Ectodermal cell (in vitro differentiated cells): ENCODE data around the gene BLVRA. TPM values are rescaled to one million over a fixed set of nuclear protein-coding genes. Genes with fewer than 3 reads are reported as not detected.
"Not testable (repeated sequence)": the region's sequence is repeated elsewhere in the genome, so short reads cannot be mapped to it uniquely, and the experiment has no call there.

Source experiments
- H3K27ac ChIP-seq: 2 replicates; pipeline ENCODE4 v1.7.0; 2013; ENCODE audit warnings: mild to moderate bottlenecking, low read depth, low read length; ENCODE audit not compliant: insufficient read depth, poor library complexity, severe bottlenecking
- H3K27me3 ChIP-seq: 2 replicates; pipeline ENCODE4 v1.7.0; 2013; ENCODE audit warnings: mild to moderate bottlenecking, low read length; ENCODE audit not compliant: insufficient read depth, control insufficient read depth, poor library complexity, severe bottlenecking
- H3K36me3 ChIP-seq: one replicate; pipeline ENCODE4 v1.7.0; 2013; ENCODE audit warnings: low read length; ENCODE audit not compliant: control insufficient read depth, insufficient read depth
- H3K4me1 ChIP-seq: one replicate; pipeline ENCODE4 v1.7.0; 2013; ENCODE audit warnings: low read length; ENCODE audit not compliant: control insufficient read depth, insufficient read depth
- H3K4me3 ChIP-seq: 2 replicates; pipeline ENCODE4 v1.7.0; 2013; ENCODE audit warnings: low read depth, low read length, control low read depth; ENCODE audit not compliant: insufficient read depth
- H3K9me3 ChIP-seq: 2 replicates; pipeline ENCODE4 v1.7.0; 2013; ENCODE audit warnings: mild to moderate bottlenecking, low read length, moderate library complexity; ENCODE audit not compliant: control insufficient read depth
- WGBS, 2 experiments: methylation state at CpG; one replicate each; pipeline ENCODE4 v1.1.7; 2013; ENCODE audit warnings: missing lambda C conversion rate in 2 of 2; 5-methylcytosine and 5-hydroxymethylcytosine counted together
- polyA plus RNA-seq, 4 experiments: library from polyadenylated mRNA; stranded (reverse); fragments of 50-300 nt; gene quantifications; one replicate each; pipeline ENCODE4 v1.2.3, GENCODE V29; 2013

Gene BLVRA, protein sequence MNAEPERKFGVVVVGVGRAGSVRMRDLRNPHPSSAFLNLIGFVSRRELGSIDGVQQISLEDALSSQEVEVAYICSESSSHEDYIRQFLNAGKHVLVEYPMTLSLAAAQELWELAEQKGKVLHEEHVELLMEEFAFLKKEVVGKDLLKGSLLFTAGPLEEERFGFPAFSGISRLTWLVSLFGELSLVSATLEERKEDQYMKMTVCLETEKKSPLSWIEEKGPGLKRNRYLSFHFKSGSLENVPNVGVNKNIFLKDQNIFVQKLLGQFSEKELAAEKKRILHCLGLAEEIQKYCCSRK
- polyA plus RNA-seq (2013, experiment 1 of 4): 20.0 TPM
- 20.0 TPM for polyA plus RNA-seq (2013, experiment 2 of 4)
- 17.4 TPM for polyA plus RNA-seq (2013, experiment 3 of 4)
- polyA plus RNA-seq (2013, experiment 4 of 4): 19.7 TPM

GRCh38 chr7:43758029-43758821, at the start of gene BLVRA:
Gene BLVRA (plus strand): TSS chr7:43758680. CDS start chr7:43771159, 12,479 bp downstream.
- H3K36me3 ChIP-seq: no peaks in the 10 kb centered on the region
- H3K27me3 ChIP-seq: peaks cover 42% of the 10 kb centered on the region
- H3K27ac ChIP-seq: no peak within 1 kb of the TSS
- H3K4me3 ChIP-seq: peak within 1 kb of the TSS; percentile 46
- WGBS, 2 experiments: 2% methylated on average over 66 to 67 of the region's 67 CpGs
- H3K9me3 ChIP-seq: no peaks in the 10 kb centered on the region
- H3K4me1 ChIP-seq: peaks cover 7% of the 10 kb centered on the region

DNA sequence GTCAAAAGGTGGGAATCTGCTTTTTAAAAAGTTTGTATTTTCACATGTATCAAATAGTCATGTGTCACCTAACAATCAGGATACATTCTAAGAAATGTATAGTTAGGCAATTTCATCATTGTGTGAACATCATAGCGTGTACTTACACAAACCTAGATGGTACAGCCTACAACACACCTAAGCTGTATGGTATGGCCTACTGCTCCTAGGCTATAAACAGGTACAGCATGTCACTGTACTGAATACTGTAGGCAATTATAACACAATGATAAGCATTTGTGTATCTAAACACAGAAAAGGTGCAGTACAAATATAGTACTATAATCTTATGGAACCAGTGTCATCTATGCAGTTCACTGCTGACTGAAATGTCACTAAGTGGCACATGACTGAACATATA, 47.0 kb upstream of the BLVRA start:
- H3K4me3 ChIP-seq: no peak overlapping the region
- WGBS, 2 experiments: 93 to 100% methylated on average over 1 of the region's 1 CpG
- no peaks in the 10 kb centered on the region for H3K9me3 ChIP-seq
- no peaks in the 10 kb centered on the region for H3K36me3 ChIP-seq
- no peaks in the 10 kb centered on the region for H3K4me1 ChIP-seq
- no peak overlapping the region for H3K27ac ChIP-seq
- no peaks in the 10 kb centered on the region for H3K27me3 ChIP-seq

- not testable (repeated sequence) for H3K4me1 ChIP-seq, H3K27me3 ChIP-seq, H3K4me3 ChIP-seq, H3K27ac ChIP-seq, H3K36me3 ChIP-seq, H3K9me3 ChIP-seq
- 92 to 94% methylated on average over 2 of the region's 2 CpGs for WGBS, 2 experiments
These were observed 42.5 kb upstream of the BLVRA start for GRCh38 chr7:43715966-43716365.

DNA sequence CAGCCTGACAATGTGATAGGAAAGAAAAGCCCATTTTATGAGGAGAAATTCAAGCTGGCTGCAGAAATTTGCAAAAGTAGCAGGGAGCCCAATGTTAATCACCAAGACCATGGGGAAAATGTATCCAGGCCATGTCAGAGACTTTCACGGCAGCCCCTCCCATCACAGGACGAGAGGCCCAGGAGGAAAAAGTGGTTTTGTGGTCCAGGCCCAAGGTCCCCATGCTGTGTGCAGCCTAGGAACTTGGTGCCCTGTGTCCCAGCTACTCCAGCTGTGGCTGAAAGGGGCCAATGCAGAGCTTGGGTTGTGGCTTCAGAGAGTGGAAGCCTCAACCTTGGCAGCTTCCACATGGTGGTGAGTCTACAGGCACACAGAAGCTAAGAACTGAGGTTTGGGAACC, 41.9 kb upstream of the BLVRA start:
- 94 to 98% methylated on average over 2 of the region's 2 CpGs for WGBS, 2 experiments
- Histone ChIP-seq H3K9me3 (no peaks in the 10 kb centered on the region), H3K4me3 (no peak overlapping the region), H3K36me3 (no peaks in the 10 kb centered on the region), H3K27me3 (no peaks in the 10 kb centered on the region), H3K27ac (no peak overlapping the region), H3K4me1 (no peaks in the 10 kb centered on the region)

DNA sequence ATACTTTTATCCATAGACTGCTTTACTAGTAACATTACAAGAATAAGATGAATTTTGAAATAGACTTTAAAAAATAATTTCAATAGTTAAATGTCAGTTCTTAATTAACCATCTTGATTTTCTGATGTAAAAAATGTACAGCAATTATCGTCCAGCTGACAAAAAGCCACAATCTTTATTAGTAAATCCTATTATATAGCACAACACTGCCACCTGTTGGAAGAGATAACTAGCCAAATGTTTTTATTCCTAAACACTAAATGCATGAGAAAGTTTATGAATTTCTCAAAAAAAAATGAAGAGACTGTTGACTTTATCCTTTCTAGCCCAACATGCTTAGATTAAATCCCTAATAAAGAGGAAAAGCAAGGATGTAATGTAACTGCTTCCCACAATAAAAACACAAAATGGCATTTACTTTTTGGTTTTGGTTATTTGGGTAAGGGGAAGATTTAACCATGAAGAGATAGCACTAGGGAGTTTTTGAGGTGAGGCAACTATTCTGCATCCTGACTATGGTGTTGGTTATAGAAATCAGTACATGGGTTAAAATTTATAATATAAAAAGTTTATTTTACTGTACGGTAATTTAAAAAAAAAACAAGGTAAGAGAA, 37.2 kb upstream of the BLVRA start:
- Histone ChIP-seq H3K27ac (no peak overlapping the region), H3K36me3 (no peaks in the 10 kb centered on the region), H3K27me3 (no peaks in the 10 kb centered on the region), H3K4me1 (no peaks in the 10 kb centered on the region), H3K9me3 (no peaks in the 10 kb centered on the region), H3K4me3 (no peak overlapping the region)
- 75 to 83% methylated on average over 1 of the region's 2 CpGs for WGBS, 2 experiments

DNA sequence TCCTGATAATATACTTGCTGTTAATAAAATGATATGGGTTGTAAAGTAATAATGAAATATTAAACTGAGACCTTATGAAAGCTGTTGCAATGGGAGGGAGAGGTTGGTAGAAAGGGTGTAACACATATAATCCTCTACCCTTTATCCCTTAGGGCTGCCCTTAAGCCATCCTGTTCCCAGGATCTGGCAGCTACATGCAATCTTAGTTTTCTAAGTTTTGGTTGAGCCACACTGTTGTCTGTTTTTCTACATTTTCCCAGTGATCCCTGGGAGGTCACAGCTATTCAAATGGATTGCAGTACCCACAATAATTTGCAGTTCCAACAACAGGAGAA, 35.5 kb upstream of the BLVRA start:
- no peak overlapping the region for H3K27ac ChIP-seq
- H3K4me1 ChIP-seq: no peaks in the 10 kb centered on the region
- H3K36me3 ChIP-seq: no peaks in the 10 kb centered on the region
- H3K27me3 ChIP-seq: no peaks in the 10 kb centered on the region
- no peak overlapping the region for H3K4me3 ChIP-seq
- H3K9me3 ChIP-seq: no peaks in the 10 kb centered on the region

GRCh38 chr7:43725251-43725650, 33.2 kb upstream of the BLVRA start:
- Histone ChIP-seq H3K9me3 (no peaks in the 10 kb centered on the region), H3K27ac (no peak overlapping the region)
- WGBS, 2 experiments: 88 to 96% methylated on average over 3 of the region's 3 CpGs

DNA sequence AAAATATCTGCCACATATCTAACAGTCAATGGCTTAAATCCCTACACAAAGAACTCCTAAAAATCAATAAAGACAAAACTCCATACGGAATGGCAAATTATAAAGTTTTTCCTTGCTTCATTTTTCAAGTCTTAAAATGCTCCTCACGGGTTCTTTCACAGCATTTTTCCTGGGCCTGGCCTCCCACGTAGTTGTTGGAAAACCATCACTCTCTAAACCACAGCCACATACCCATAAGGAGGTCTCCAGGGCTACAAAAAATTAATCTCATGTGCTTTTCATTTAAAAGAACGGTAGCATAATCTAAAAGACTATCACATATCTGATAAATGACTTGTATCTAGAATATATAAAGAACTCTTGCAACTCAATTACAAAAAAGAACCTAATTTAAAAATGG, 32.0 kb upstream of the BLVRA start:
- H3K27ac ChIP-seq: no peak overlapping the region
- no peaks in the 10 kb centered on the region for H3K4me1 ChIP-seq
- no peaks in the 10 kb centered on the region for H3K27me3 ChIP-seq
- H3K9me3 ChIP-seq: no peaks in the 10 kb centered on the region
- H3K36me3 ChIP-seq: no peaks in the 10 kb centered on the region
- 86 to 90% methylated on average over 3 of the region's 4 CpGs for WGBS, 2 experiments
- no peak overlapping the region for H3K4me3 ChIP-seq

More at GRCh38 chr7:43725251-43725650, 33.2 kb upstream of the BLVRA start:
- Histone ChIP-seq H3K36me3 (no peaks in the 10 kb centered on the region), H3K27me3 (no peaks in the 10 kb centered on the region), H3K4me3 (no peak overlapping the region), H3K4me1 (no peaks in the 10 kb centered on the region)

- Histone ChIP-seq H3K27ac (no peak overlapping the region), H3K4me3 (no peak overlapping the region), H3K27me3 (no peaks in the 10 kb centered on the region), H3K4me1 (no peaks in the 10 kb centered on the region), H3K9me3 (no peaks in the 10 kb centered on the region), H3K36me3 (no peaks in the 10 kb centered on the region)
- 95 to 98% methylated on average over 4 to 5 of the region's 5 CpGs for WGBS, 2 experiments
These were observed 31.5 kb upstream of the BLVRA start for GRCh38 chr7:43727003-43727402.

DNA sequence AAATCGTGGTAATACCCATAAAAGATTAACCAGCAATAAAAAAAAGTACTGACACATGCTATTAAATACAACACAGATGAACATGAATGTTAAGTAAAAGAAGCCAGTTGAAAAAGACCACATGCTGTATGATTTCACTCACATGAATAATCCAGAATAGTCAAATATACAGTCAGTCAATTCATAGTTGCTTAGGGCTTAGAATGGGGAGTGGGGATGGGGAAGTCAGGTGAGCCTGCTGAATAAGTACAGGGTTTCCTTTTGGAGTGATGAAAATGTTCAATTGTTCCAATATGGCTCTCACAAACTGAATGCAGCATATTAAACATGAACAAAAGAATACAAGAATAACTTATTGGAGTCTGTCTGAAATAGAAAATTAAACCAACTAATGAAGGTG, 31.0 kb upstream of the BLVRA start:
- WGBS, 2 experiments: 100% methylated on average over 1 of the region's 1 CpG
- no peak overlapping the region for H3K4me3 ChIP-seq
- H3K27ac ChIP-seq: no peak overlapping the region

More for the DNA sequence above, 31.0 kb upstream of the BLVRA start:
- Histone ChIP-seq H3K27me3 (no peaks in the 10 kb centered on the region), H3K36me3 (no peaks in the 10 kb centered on the region), H3K4me1 (no peaks in the 10 kb centered on the region), H3K9me3 (no peaks in the 10 kb centered on the region)
